ENCODE measurements around the gene RPH3AL. TPM values are rescaled to one million over a fixed set of nuclear protein-coding genes. Genes with fewer than 3 reads are reported as not detected.

The RPH3AL gene
- polyA plus RNA-seq, 1 experiment = 4.0 TPM

DNA sequence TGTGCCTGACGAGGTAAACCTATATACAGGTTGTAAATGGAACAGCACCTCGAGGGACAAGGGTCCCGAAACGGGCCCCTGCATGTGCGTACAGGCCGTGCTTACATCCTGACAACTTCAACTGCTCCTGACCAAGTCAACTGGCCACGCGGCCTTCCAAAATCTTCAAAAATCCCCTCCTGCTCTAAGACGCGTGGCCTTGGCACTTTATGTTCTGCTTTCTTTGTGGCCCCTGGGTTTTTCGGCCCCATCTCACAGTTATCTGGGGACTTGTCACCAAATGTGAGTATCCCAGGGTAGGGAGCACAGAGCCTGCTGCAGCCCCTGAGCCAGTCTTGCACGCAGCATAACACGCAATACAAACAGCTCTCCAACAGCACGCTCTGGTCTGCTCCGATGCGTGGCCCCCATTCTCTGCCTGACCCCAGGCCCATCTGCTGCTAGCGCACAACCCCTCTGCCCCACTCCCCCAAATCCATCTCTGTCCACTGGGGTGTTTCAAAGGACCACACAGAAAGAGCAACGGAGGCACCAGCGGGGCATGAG is 659 bp downstream of the RPH3AL start:
- CTCF ChIA-PET = interaction anchor here (1.4 kb wide), 1 partner anchor 35 kb away, joined by 4 read pairs; no protein-coding TSS in a partner anchor
- Histone ChIP-seq H3K36me3 (ENCODE audit: control insufficient read depth, insufficient read depth, low read length) (no peaks in the 10 kb centered on the region), H3K4me3 (ENCODE audit: low read depth, low read length) (no peak overlapping the region), H3K27me3 (ENCODE audit: control insufficient read depth, insufficient read depth, low read length) (no peaks in the 10 kb centered on the region)
- POLR2A ChIA-PET = no interaction called here
- no peak for DNase-seq (ENCODE audit: low read depth)
- TF ChIP-seq, protein P1, sequence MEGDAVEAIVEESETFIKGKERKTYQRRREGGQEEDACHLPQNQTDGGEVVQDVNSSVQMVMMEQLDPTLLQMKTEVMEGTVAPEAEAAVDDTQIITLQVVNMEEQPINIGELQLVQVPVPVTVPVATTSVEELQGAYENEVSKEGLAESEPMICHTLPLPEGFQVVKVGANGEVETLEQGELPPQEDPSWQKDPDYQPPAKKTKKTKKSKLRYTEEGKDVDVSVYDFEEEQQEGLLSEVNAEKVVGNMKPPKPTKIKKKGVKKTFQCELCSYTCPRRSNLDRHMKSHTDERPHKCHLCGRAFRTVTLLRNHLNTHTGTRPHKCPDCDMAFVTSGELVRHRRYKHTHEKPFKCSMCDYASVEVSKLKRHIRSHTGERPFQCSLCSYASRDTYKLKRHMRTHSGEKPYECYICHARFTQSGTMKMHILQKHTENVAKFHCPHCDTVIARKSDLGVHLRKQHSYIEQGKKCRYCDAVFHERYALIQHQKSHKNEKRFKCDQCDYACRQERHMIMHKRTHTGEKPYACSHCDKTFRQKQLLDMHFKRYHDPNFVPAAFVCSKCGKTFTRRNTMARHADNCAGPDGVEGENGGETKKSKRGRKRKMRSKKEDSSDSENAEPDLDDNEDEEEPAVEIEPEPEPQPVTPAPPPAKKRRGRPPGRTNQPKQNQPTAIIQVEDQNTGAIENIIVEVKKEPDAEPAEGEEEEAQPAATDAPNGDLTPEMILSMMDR (IDR thresholded peaks at IDR 0.05; ENCODE audit: insufficient read depth, low read depth, low read length) = no peak

DNA sequence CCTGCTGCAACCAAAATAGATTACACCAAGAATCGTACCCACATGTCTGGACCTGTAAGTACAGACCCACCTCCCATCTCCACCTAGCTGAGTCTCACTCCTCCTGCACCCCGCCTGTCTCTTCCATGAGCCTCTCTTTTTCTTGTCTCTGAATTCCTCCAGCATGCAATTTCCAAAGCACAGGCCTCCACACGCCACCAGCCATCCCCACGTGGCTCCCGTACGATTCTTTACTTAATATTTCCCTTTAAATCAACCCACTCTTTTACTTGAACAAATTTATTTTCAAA is 1.2 kb downstream of the RPH3AL start:
- ChIA-PET POLR2A (no interaction called here), CTCF (no interaction called here)
- Histone ChIP-seq H3K27me3 (ENCODE audit: control insufficient read depth, insufficient read depth, low read length) (no peaks in the 10 kb centered on the region), H3K4me3 (ENCODE audit: low read depth, low read length) (no peak overlapping the region), H3K36me3 (ENCODE audit: control insufficient read depth, insufficient read depth, low read length) (no peaks in the 10 kb centered on the region)
- TF ChIP-seq, protein P1 (IDR thresholded peaks at IDR 0.05; ENCODE audit: insufficient read depth, low read depth, low read length) = no peak
- DNase-seq (ENCODE audit: low read depth) = no peak

DNA sequence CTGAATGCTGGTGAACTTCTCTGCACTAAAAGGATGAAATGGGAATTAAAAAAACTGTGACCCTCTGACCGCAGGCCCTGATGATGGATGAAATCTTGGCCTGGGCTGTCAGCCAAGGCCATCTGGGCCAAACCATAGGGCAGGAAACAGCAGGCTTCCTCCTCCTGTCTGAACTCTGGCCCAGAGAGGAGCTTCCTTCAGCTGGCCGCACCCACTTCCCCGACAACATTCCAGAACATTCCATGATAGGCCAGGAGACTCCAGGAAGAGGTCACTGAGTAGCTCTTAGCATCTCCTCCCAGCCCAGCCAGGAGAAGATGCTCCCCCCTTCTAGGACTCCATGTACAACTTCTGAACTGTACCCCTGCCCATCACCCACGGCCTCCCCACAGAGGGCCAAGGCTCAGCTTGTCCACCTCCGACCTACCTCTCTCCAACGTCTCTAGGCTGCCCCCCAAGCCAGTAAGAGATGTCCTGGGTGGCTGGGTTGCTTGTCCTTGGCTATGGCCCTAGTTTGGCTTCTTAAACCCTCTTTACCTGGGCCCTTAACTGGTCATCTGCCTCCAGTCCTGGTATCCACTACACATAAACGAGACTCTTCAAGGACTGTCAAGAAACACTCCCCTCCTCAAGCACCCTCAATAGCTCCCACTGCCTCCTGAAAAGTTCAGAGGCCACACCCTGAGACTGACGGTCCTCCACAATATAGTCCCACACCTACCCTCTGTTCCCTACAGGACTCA is 1.7 kb downstream of the RPH3AL start:
- Histone ChIP-seq H3K27me3 (ENCODE audit: control insufficient read depth, insufficient read depth, low read length) (no peaks in the 10 kb centered on the region), H3K4me3 (ENCODE audit: low read depth, low read length) (no peak overlapping the region), H3K36me3 (ENCODE audit: control insufficient read depth, insufficient read depth, low read length) (no peaks in the 10 kb centered on the region)
- ChIA-PET POLR2A (no interaction called here), CTCF (no interaction called here)
- TF ChIP-seq, protein P1 (IDR thresholded peaks at IDR 0.05; ENCODE audit: insufficient read depth, low read depth, low read length) = no peak
- no peak for DNase-seq (ENCODE audit: low read depth)

DNA sequence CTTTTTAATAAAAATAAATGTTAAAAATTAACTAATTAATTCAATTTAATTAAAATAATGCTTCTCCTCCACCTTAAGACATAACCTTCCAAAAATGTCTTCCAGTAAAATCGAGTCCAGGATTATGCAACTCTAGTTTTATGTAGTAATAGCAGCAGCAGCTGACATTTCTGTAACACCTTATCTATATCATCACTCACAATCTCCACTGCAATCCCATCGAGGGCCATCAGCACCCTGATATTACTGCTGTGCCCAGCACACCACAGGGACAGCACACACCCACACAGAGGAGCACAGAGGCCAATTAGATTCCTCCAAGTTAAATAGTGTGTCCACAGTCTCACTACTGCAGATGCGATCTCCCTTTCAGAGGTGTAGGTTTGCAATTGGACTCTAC is 2.9 kb downstream of the RPH3AL start:
- TF ChIP-seq, protein P1 (IDR thresholded peaks at IDR 0.05; ENCODE audit: insufficient read depth, low read depth, low read length) = no peak
- Histone ChIP-seq H3K27me3 (ENCODE audit: control insufficient read depth, insufficient read depth, low read length) (no peaks in the 10 kb centered on the region), H3K36me3 (ENCODE audit: control insufficient read depth, insufficient read depth, low read length) (no peaks in the 10 kb centered on the region), H3K4me3 (ENCODE audit: low read depth, low read length) (no peak overlapping the region)
- no peak for DNase-seq (ENCODE audit: low read depth)
- CTCF ChIA-PET = no interaction called here
- POLR2A ChIA-PET = no interaction called here

DNA sequence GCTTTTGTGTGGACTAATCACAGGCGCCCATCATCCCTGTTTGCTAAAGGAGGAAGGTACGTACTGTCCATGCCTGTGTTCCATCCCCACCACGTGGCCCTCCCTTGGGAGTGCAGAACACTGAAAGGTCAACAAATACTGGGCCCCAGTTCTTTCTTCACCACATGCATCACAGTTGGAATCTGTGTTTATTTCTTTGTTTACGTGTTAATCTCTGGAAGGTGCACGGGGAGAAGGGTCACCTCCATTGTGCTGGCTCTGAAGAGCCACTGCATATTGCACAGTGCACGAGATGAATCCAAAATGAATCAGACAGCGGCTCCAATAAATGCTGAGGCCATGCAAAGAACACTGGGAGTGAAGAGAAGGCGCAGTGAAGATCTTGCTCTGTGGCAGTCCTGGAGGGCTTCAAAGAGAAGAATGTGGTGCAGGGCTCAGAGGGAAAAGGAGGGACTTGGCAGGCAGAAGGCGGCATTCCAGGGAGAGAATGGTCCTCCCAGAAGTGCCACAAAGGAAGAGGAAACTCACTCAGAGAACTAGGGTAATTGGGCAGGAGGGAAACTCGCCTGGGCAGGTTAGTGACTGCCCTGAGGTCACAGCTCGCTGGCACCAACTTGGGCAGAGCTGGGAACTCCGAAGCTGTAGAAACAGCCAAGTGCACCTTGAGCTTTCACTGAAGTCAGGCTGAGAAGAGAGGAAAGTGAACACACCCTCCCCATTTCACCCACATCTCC is 3.7 kb downstream of the RPH3AL start:
- H3K27me3 ChIP-seq (ENCODE audit: control insufficient read depth, insufficient read depth, low read length) = no peaks in the 10 kb centered on the region
- TF ChIP-seq, protein P1 (IDR thresholded peaks at IDR 0.05; ENCODE audit: insufficient read depth, low read depth, low read length) = no peak
- no peak for DNase-seq (ENCODE audit: low read depth)
- no peaks in the 10 kb centered on the region for H3K36me3 ChIP-seq (ENCODE audit: control insufficient read depth, insufficient read depth, low read length)
- H3K4me3 ChIP-seq (ENCODE audit: low read depth, low read length) = no peak overlapping the region
- ChIA-PET CTCF (no interaction called here), POLR2A (no interaction called here)
